H9 (cell line): ENCODE measurements around the gene CAT. TPM values are rescaled to one million over a fixed set of nuclear protein-coding genes. Genes with fewer than 3 reads are reported as not detected.

ENCODE experiments used
- DNase-seq: peaks from one replicate; pipeline ENCODE4 v3.0.0-alpha.2; 2017
- H2AFZ ChIP-seq: one replicate; pipeline ENCODE4 v1.6.1; 2013; ENCODE audit warnings: mild to moderate bottlenecking, low read length, control low read depth, moderate library complexity
- H2AK5ac ChIP-seq: 2 replicates; pipeline ENCODE4 v1.6.1; 2013; ENCODE audit warnings: low read length, control low read depth, mixed read lengths; ENCODE audit not compliant: insufficient read length
- H2BK120ac ChIP-seq: one replicate; pipeline ENCODE4 v1.6.1; 2013; ENCODE audit warnings: low read depth, mild to moderate bottlenecking, low read length, control low read depth, inconsistent platforms; ENCODE audit not compliant: poor library complexity, severe bottlenecking
- H2BK12ac ChIP-seq: 2 replicates; pipeline ENCODE4 v1.6.1; 2013; ENCODE audit warnings: low read length, control low read depth, mixed read lengths, low read depth; ENCODE audit not compliant: insufficient read length
- H2BK15ac ChIP-seq: 2 replicates; pipeline ENCODE4 v1.6.1; 2013; ENCODE audit warnings: low read depth, low read length, control low read depth
- H2BK20ac ChIP-seq: one replicate; pipeline ENCODE4 v1.6.1; 2013; ENCODE audit warnings: low read depth, mild to moderate bottlenecking, low read length, control low read depth, inconsistent platforms; ENCODE audit not compliant: poor library complexity, severe bottlenecking
- H2BK5ac ChIP-seq: 2 replicates; pipeline ENCODE4 v1.6.1; 2013; ENCODE audit warnings: low read length, control low read depth, mixed read lengths; ENCODE audit not compliant: insufficient read length
- H3K14ac ChIP-seq: 2 replicates; pipeline ENCODE4 v1.6.1; 2013; ENCODE audit warnings: low read length, control low read depth; ENCODE audit not compliant: insufficient read depth
- H3K18ac ChIP-seq: 2 replicates; pipeline ENCODE4 v1.6.1; 2013; ENCODE audit warnings: low read depth, mild to moderate bottlenecking, mixed read lengths, low read length, control low read depth; ENCODE audit not compliant: insufficient read length
- H3K23ac ChIP-seq: 2 replicates; pipeline ENCODE4 v1.6.1; 2013; ENCODE audit warnings: low read length, control low read depth, mixed read lengths, low read depth; ENCODE audit not compliant: insufficient read length
- H3K23me2 ChIP-seq: 2 replicates; pipeline ENCODE4 v1.6.1; 2013; ENCODE audit warnings: low read depth, mild to moderate bottlenecking, mixed read lengths, low read length, control low read depth; ENCODE audit not compliant: insufficient read length, poor library complexity, severe bottlenecking
- H3K27ac ChIP-seq: 2 replicates; pipeline ENCODE4 v1.5.1; 2013; ENCODE audit warnings: low read length, control low read depth, mixed read lengths, low read depth; ENCODE audit not compliant: insufficient read length
- H3K27me3 ChIP-seq: 2 replicates; pipeline ENCODE4 v1.6.1; 2013; ENCODE audit warnings: low read length, control low read depth, inconsistent platforms; ENCODE audit not compliant: insufficient read depth
- H3K4ac ChIP-seq: 2 replicates; pipeline ENCODE4 v1.6.1; 2013; ENCODE audit warnings: low read depth, mild to moderate bottlenecking, control low read depth, inconsistent platforms, low read length, moderate library complexity
- H3K4me1 ChIP-seq: 2 replicates; pipeline ENCODE4 v1.6.1; 2013; ENCODE audit warnings: low read length, control low read depth, inconsistent platforms; ENCODE audit not compliant: insufficient read depth
- H3K4me2 ChIP-seq: 2 replicates; pipeline ENCODE4 v1.6.1; 2013; ENCODE audit warnings: low read length, control low read depth, mixed read lengths; ENCODE audit not compliant: insufficient read length, insufficient read depth
- H3K56ac ChIP-seq: 2 replicates; pipeline ENCODE4 v1.6.1; 2013; ENCODE audit warnings: low read depth, mild to moderate bottlenecking, mixed read lengths, low read length, control low read depth; ENCODE audit not compliant: insufficient read length
- H3K79me1 ChIP-seq: 2 replicates; pipeline ENCODE4 v1.6.1; 2013; ENCODE audit warnings: low read depth, mild to moderate bottlenecking, moderate library complexity, low read length, control low read depth, inconsistent platforms; ENCODE audit not compliant: insufficient read depth, poor library complexity, severe bottlenecking
- H3K79me2 ChIP-seq: 2 replicates; pipeline ENCODE4 v1.6.1; 2013; ENCODE audit warnings: low read length, control low read depth, inconsistent platforms; ENCODE audit not compliant: insufficient read depth
- H3K9ac ChIP-seq: 2 replicates; pipeline ENCODE4 v1.6.1; 2013; ENCODE audit warnings: low read length, control low read depth, mixed read lengths; ENCODE audit not compliant: insufficient read length; ENCODE audit errors: extremely low read depth
- H3K9me3 ChIP-seq: one replicate; pipeline ENCODE4 v1.6.1; 2013; ENCODE audit warnings: low read depth, low read length, inconsistent platforms; ENCODE audit not compliant: control insufficient read depth
- H3T11ph ChIP-seq: one replicate; pipeline ENCODE4 v1.6.1; 2013; ENCODE audit warnings: mild to moderate bottlenecking, low read length, control low read depth, inconsistent platforms
- H4K20me1 ChIP-seq: one replicate; pipeline ENCODE4 v1.6.1; 2013; ENCODE audit not compliant: control insufficient read depth, insufficient read length, insufficient read depth
- H4K5ac ChIP-seq: 2 replicates; pipeline ENCODE4 v1.6.1; 2013; ENCODE audit warnings: low read depth, mild to moderate bottlenecking, mixed read lengths, low read length, control low read depth; ENCODE audit not compliant: insufficient read length
- H4K8ac ChIP-seq: replicated peaks from 2 replicates; pipeline ENCODE4 v1.6.1; 2013; ENCODE audit warnings: low read length, control low read depth, mixed read lengths, low read depth; ENCODE audit not compliant: insufficient read length
- H4K91ac ChIP-seq: 2 replicates; pipeline ENCODE4 v1.6.1; 2013; ENCODE audit warnings: low read depth, mild to moderate bottlenecking, moderate library complexity, mixed read lengths, low read length, control low read depth; ENCODE audit not compliant: insufficient read length
- H3K27ac Mint-ChIP-seq, 3 experiments: 2 replicates in 2 of 3; 3 replicates in 1 of 3; pipeline ENCODE4 v1.8.0; 2020 to 2021; ENCODE audit warnings: mixed read lengths in 3 of 3, mild to moderate bottlenecking in 1 of 3, moderate library complexity in 1 of 3
- H3K27me3 Mint-ChIP-seq: 2 replicates; pipeline ENCODE4 v1.8.0; 2021; ENCODE audit warnings: low read depth, mild to moderate bottlenecking, moderate library complexity, mixed read lengths
- H3K36me3 Mint-ChIP-seq, 3 experiments: 2 replicates in 2 of 3; 3 replicates in 1 of 3; pipeline ENCODE4 v1.8.0; 2020 to 2021; ENCODE audit warnings: low read depth in 3 of 3, mixed read lengths in 3 of 3; ENCODE audit not compliant: insufficient read depth in 1 of 3
- H3K4me1 Mint-ChIP-seq, 2 experiments: 2 replicates each; pipeline ENCODE4 v1.8.0; 2020; ENCODE audit warnings: mixed read lengths in 2 of 2
- H3K4me3 Mint-ChIP-seq, 2 experiments: 2 replicates in 1 of 2; 3 replicates in 1 of 2; pipeline ENCODE4 v1.8.0; 2020 to 2021; ENCODE audit warnings: mild to moderate bottlenecking in 2 of 2, mixed read lengths in 2 of 2, moderate library complexity in 1 of 2
- H3K9me3 Mint-ChIP-seq, 2 experiments: 2 replicates in 1 of 2; 3 replicates in 1 of 2; pipeline ENCODE4 v1.8.0; 2020; ENCODE audit warnings: mild to moderate bottlenecking in 2 of 2, mixed read lengths in 2 of 2, moderate library complexity in 1 of 2
- WGBS: extraction: QIAGEN DNeasy Blood & Tissue Kit; methylation state at CpG from one replicate; pipeline ENCODE4 v1.1.7; 2013; ENCODE audit warnings: missing lambda C conversion rate, low lambda C conversion rate, mixed read lengths; ENCODE audit not compliant: insufficient read length; ENCODE audit errors: extremely low coverage; 5-methylcytosine and 5-hydroxymethylcytosine counted together
- total RNA-seq: library from RNA; stranded (reverse); gene quantifications from 2 replicates; pipeline ENCODE4 v1.2.1, GENCODE V29; 2021
- TF ChIP-seq, protein P1 (sequence below): fragments of 200-600 bp; sonication (generic); conservative IDR thresholded peaks from 3 replicates; pipeline ENCODE4 v1.8.0; 2021; ENCODE audit warnings: antibody characterized with exemption, mild to moderate bottlenecking

Gene CAT
- total RNA-seq, 1 experiment from 2014 or later: 9.9 TPM

DNA sequence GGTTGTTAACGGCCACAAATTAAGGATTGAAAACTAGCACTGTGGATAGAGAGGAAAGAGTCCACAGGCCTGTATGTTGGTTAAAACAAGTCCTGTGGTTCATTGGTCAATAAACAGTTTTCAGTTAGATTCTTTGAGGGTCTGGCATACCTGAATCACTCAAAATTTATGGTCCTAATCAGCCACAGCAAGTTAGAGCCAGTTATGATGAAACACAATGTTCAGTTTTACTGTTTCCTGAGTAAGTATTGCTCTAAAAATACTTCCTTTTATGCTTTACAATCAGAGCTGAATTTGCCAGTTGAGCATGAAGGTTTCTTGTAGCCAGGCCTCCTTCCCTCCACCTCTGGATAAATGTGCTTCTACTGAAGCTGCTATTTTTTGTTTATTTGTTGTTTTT is 12.9 kb upstream of the CAT start:
- Histone ChIP-seq H2BK5ac (no peak overlapping the region), H2BK15ac (no peak overlapping the region), H2BK20ac (no peak overlapping the region), H4K8ac (no peak overlapping the region), H3K79me1 (no peaks in the 10 kb centered on the region), H3K9me3 (no peaks in the 10 kb centered on the region), H2BK12ac (no peak overlapping the region), H3K4me2 (no peak overlapping the region), H3K18ac (no peak overlapping the region), H2AFZ (no peak overlapping the region), H3T11ph (no peak overlapping the region), H3K79me2 (no peaks in the 10 kb centered on the region), H2BK120ac (no peak overlapping the region), H4K5ac (no peak overlapping the region), H3K23me2 (no peaks in the 10 kb centered on the region), H3K23ac (no peak overlapping the region), H3K56ac (no peak overlapping the region), H3K27ac (no peak overlapping the region), H4K91ac (no peak overlapping the region), H3K27me3 (no peaks in the 10 kb centered on the region), H4K20me1 (no peaks in the 10 kb centered on the region), H3K9ac (no peak overlapping the region), H3K4ac (no peak overlapping the region), H3K4me1 (no peaks in the 10 kb centered on the region), H3K14ac (no peak overlapping the region), H2AK5ac (no peak overlapping the region)
- DNase-seq: no peak
- H3K4me3 Mint-ChIP-seq: no peak overlapping the region
- TF ChIP-seq, protein P1, sequence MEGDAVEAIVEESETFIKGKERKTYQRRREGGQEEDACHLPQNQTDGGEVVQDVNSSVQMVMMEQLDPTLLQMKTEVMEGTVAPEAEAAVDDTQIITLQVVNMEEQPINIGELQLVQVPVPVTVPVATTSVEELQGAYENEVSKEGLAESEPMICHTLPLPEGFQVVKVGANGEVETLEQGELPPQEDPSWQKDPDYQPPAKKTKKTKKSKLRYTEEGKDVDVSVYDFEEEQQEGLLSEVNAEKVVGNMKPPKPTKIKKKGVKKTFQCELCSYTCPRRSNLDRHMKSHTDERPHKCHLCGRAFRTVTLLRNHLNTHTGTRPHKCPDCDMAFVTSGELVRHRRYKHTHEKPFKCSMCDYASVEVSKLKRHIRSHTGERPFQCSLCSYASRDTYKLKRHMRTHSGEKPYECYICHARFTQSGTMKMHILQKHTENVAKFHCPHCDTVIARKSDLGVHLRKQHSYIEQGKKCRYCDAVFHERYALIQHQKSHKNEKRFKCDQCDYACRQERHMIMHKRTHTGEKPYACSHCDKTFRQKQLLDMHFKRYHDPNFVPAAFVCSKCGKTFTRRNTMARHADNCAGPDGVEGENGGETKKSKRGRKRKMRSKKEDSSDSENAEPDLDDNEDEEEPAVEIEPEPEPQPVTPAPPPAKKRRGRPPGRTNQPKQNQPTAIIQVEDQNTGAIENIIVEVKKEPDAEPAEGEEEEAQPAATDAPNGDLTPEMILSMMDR: no peak
- no peak overlapping the region for H3K27ac Mint-ChIP-seq
- peaks cover 1% of the 10 kb centered on the region; the same call in 1 of the 2 replicates for H3K27me3 Mint-ChIP-seq
- H3K36me3 Mint-ChIP-seq: no peaks in the 10 kb centered on the region
- H3K9me3 Mint-ChIP-seq: no peaks in the 10 kb centered on the region
- no peaks in the 10 kb centered on the region for H3K4me1 Mint-ChIP-seq
- WGBS: no CpG with 5 or more reads among the region's 1 CpG
